GM12878 (cell line): ENCODE measurements around the gene RAPGEF1. TPM values are rescaled to one million over a fixed set of nuclear protein-coding genes. Genes with fewer than 3 reads are reported as not detected.

Source experiments
- ATAC-seq: fragments of 200-7000 bp; cut with Tn5 transposase; 3 replicates; pipeline ENCODE4 v1.9.1; 2020; ENCODE audit warnings: mild to moderate bottlenecking, moderate library complexity
- BruUV-seq: library from RNA; stranded (reverse); fragments of 400-500 nt; replicated peaks from 2 replicates; lab custom pipeline; 2021; lab: Mats Ljungman, UMichigan
- CTCF ChIA-PET: fragments of 300-600 bp; sonication (Branson Sonifier 250); formaldehyde crosslinking; extraction: SDS; loops from one replicate; lab custom pipeline; 2021; ENCODE audit warnings: inconsistent platforms; lab: Yijun Ruan, JAX
- POLR2A ChIA-PET: fragments of 350-600 bp; formaldehyde crosslinking; extraction: SDS; loops from one replicate; lab custom pipeline; 2021; ENCODE audit warnings: inconsistent platforms; lab: Charles Lee
- RAD21 ChIA-PET: fragments of 300-600 bp; sonication (Branson Sonifier 250); formaldehyde crosslinking; loops from one replicate; lab custom pipeline; 2023; ENCODE audit warnings: antibody characterized with exemption; ENCODE audit not compliant: unreplicated experiment; lab: Charles Lee
- SMC1A ChIA-PET: fragments of 300-600 bp; sonication (Branson Sonifier 250); formaldehyde crosslinking; loops from one replicate; lab custom pipeline; 2023; ENCODE audit not compliant: unreplicated experiment, uncharacterized antibody; lab: Charles Lee
- DNase-seq: peaks from one replicate; pipeline ENCODE4 v3.0.0-alpha.2; 2011; ENCODE audit warnings: low read depth, low spot score
- FAIRE-seq: peaks from 3 replicates; lab custom pipeline; 2011; peaks lifted over from hg19 to GRCh38; lab: Jason Lieb, UNC
- H2AFZ ChIP-seq: 2 replicates; pipeline ENCODE4 v1.6.0; 2011; ENCODE audit warnings: low read depth, low read length, control low read depth; ENCODE audit not compliant: control insufficient read depth
- H3K27ac ChIP-seq: 2 replicates; pipeline ENCODE4 v1.5.1; 2011; ENCODE audit warnings: control low read depth; ENCODE audit not compliant: control insufficient read depth, insufficient read depth
- H3K27me3 ChIP-seq, 2 experiments: replicated peaks in 1 of 2; 2 replicates each; pipeline versions ENCODE4 v1.6.0 to v1.6.1; 2011; ENCODE audit warnings: low read length in 1 of 2; ENCODE audit not compliant: control insufficient read depth in 2 of 2, insufficient read depth in 2 of 2
- H3K36me3 ChIP-seq, 2 experiments: 2 replicates each; pipeline ENCODE4 v1.5.1; 2011; ENCODE audit warnings: low read length in 1 of 2; ENCODE audit not compliant: control insufficient read depth in 2 of 2, insufficient read depth in 2 of 2
- H3K4me1 ChIP-seq: 2 replicates; pipeline ENCODE4 v1.6.1; 2011; ENCODE audit warnings: mild to moderate bottlenecking, low read length, moderate library complexity, mixed read lengths; ENCODE audit not compliant: control insufficient read depth, insufficient read depth
- H3K4me2 ChIP-seq: 2 replicates; pipeline ENCODE4 v1.6.0; 2011; ENCODE audit warnings: control low read depth; ENCODE audit not compliant: control insufficient read depth, insufficient read depth
- H3K4me3 ChIP-seq: fragments of 200-600 bp; sonication (generic); 2 replicates; pipeline ENCODE4 v1.5.1; 2016
- H3K79me2 ChIP-seq: 2 replicates; pipeline ENCODE4 v1.6.0; 2011; ENCODE audit warnings: low read length; ENCODE audit not compliant: control insufficient read depth, insufficient read depth
- H3K9ac ChIP-seq: 2 replicates; pipeline ENCODE4 v1.8.0; 2011; ENCODE audit warnings: low read length, control low read depth, mixed read lengths; ENCODE audit not compliant: control insufficient read depth, insufficient read depth
- H3K9me3 ChIP-seq: replicated peaks from 3 replicates; pipeline ENCODE4 v1.5.1; 2011; ENCODE audit warnings: mild to moderate bottlenecking, low read length; ENCODE audit not compliant: control insufficient read depth, insufficient read depth
- H4K20me1 ChIP-seq: 2 replicates; pipeline ENCODE4 v1.6.0; 2011; ENCODE audit not compliant: control insufficient read depth, insufficient read depth
- CREM ChIP-seq: IDR thresholded peaks from 2 replicates; pipeline ENCODE4 v1.6.1; 2014; ENCODE audit warnings: antibody characterized with exemption, low read depth
- FOXM1 ChIP-seq: IDR thresholded peaks from 2 replicates; pipeline ENCODE4 v1.6.1; 2012; ENCODE audit warnings: low read depth, mild to moderate bottlenecking, inconsistent platforms, low read length, moderate library complexity
- HDAC6 ChIP-seq: fragments of 200-600 bp; sonication (generic); IDR thresholded peaks from one replicate; pipeline ENCODE4 v1.8.0; 2017; ENCODE audit warnings: antibody characterized with exemption; ENCODE audit not compliant: unreplicated experiment
- IKZF1 ChIP-seq: fragments of 450-650 bp; conservative IDR thresholded peaks from 2 replicates; pipeline ENCODE4 v1.6.1; 2017; ENCODE audit warnings: antibody characterized with exemption, mild to moderate bottlenecking
- KDM1A ChIP-seq: fragments of 200-600 bp; sonication (generic); IDR thresholded peaks from 2 replicates; pipeline ENCODE4 v1.6.1; 2016; ENCODE audit warnings: borderline replicate concordance
- KLF5 ChIP-seq: fragments of 450-650 bp; IDR thresholded peaks from 2 replicates; pipeline ENCODE4 v1.6.1; 2014; ENCODE audit warnings: mild to moderate bottlenecking; ENCODE audit not compliant: partially characterized antibody
- RB1 ChIP-seq: fragments of 450-650 bp; formaldehyde crosslinking; IDR thresholded peaks from 2 replicates; pipeline ENCODE4 v1.6.1; 2017; ENCODE audit warnings: mild to moderate bottlenecking, borderline replicate concordance
- RBBP5 ChIP-seq: fragments of 200-600 bp; sonication (generic); conservative IDR thresholded peaks from 2 replicates; pipeline ENCODE4 v1.6.1; 2016
- SMC3 ChIP-seq: IDR thresholded peaks from 2 replicates; pipeline ENCODE4 v1.6.1; 2011; ENCODE audit warnings: low read length, improper control_type of control experiment, borderline replicate concordance
- SREBF1 ChIP-seq: IDR thresholded peaks from 2 replicates; pipeline ENCODE4 v1.6.1; 2012; ENCODE audit warnings: mild to moderate bottlenecking, low read length
- SUZ12 ChIP-seq: fragments of 200-600 bp; sonication (generic); IDR thresholded peaks from one replicate; pipeline ENCODE4 v1.6.1; 2018; ENCODE audit warnings: antibody characterized with exemption, mild to moderate bottlenecking; ENCODE audit not compliant: unreplicated experiment
- ZNF24 ChIP-seq: fragments of 450-650 bp; IDR thresholded peaks from 2 replicates; pipeline ENCODE4 v1.6.1; 2017; ENCODE audit warnings: antibody characterized with exemption, mild to moderate bottlenecking
- WGBS: methylation state at CpG from one replicate; pipeline ENCODE4 v1.1.6; 2016; ENCODE audit warnings: low lambda C conversion rate; ENCODE audit not compliant: insufficient replicate concordance, insufficient coverage; ENCODE audit errors: missing lambda C conversion rate; 5-methylcytosine and 5-hydroxymethylcytosine counted together
- in situ Hi-C: fragments of 300-500 bp; cut with MboI; formaldehyde crosslinking; loops from 9 replicates; pipeline ENCODE4 v1.14.3; 2018; ENCODE audit warnings: mixed read lengths
- intact Hi-C: fragments of 100-400 bp; cut with micrococcal nuclease; formaldehyde crosslinking; loops from one replicate; pipeline ENCODE4 v1.14.2; 2022; ENCODE audit not compliant: unreplicated experiment
- polyA plus RNA-seq, 11 experiments: library from polyadenylated mRNA; depleted of rRNA in 4 of 11; unstranded in 6 of 11; stranded (reverse) in 5 of 11; fragments of >200 nt; fragmentation: Nextera tagmentation in 4 of 11; fragmentation: Illumina TruSeq in 1 of 11; extraction: Ambion mirVana in 4 of 11; extraction: Trizol in 1 of 11; gene quantifications; 1 replicate in 1 of 11; 2 replicates in 10 of 11; pipeline versions ENCODE4 v1.2.1 to v1.2.3, GENCODE V29; 2011 to 2016; ENCODE audit warnings: inconsistent platforms in 2 of 11, missing spikeins in 2 of 11, low read depth in 1 of 11
- total RNA-seq, 4 experiments: library from RNA; depleted of rRNA in 3 of 4; stranded (reverse); fragments of >200 nt in 3 of 4; fragmentation: Illumina TruSeq in 1 of 4; extraction: Trizol in 1 of 4; gene quantifications; 2 replicates each; pipeline versions ENCODE4 v1.2.1 to v1.2.3, GENCODE V29; 2013 to 2021
- TF ChIP-seq, protein P1 (sequence below): fragments of 450-650 bp; formaldehyde crosslinking; IDR thresholded peaks from 2 replicates; pipeline ENCODE4 v1.4.0; 2020; ENCODE audit warnings: mild to moderate bottlenecking, moderate library complexity
- TF ChIP-seq, protein P2 (sequence below): fragments of 450-650 bp; IDR thresholded peaks from 2 replicates; pipeline ENCODE4 v1.6.1; 2016; ENCODE audit warnings: mild to moderate bottlenecking
- TF ChIP-seq, protein P3 (sequence below): fragments of 450-650 bp; IDR thresholded peaks from 2 replicates; pipeline ENCODE4 v1.6.1; 2017; ENCODE audit warnings: low read depth, mild to moderate bottlenecking, moderate library complexity

The RAPGEF1 gene
- total and polyA plus RNA-seq, 10 of the 15 experiments (the other 5 are each of a cell fraction or from before 2014, with no cell fraction given), result 0.42 to 113 (median 45.9) TPM

DNA sequence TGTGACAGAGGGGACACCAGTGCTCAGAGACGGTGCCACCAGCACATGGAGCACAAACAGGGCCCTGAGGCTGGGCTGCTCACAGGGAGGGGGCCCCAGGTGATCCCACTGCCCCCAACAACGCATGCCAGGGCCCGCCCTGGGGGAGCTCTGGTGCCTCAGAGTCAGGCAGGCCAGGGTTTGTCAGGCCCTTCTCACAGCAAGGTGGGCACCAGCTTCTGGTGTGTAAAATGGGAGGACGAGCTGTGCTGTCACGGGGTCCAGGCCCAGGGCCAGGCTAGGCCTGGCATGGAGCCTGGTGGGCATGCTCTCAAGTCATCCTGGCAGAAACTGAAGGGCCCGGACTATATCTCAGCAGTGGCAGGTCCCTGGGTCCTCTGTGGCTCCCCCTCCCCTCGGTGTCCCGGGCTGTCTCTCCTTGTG, 160.1 kb downstream of the RAPGEF1 start:
- in situ Hi-C loops (loop anchor here (25.0 kb wide), 1 partner anchor 658 kb away; no protein-coding TSS in a partner anchor), intact Hi-C loops (no loop called here)
- Histone ChIP-seq H3K9ac (no peak overlapping the region), H3K4me2 (peak overlapping the region; percentile 55; the same call in 1 of the 2 replicates), H2AFZ (no peak overlapping the region), H3K4me1 (peaks cover 21% of the 10 kb centered on the region), H3K27ac (no peak overlapping the region), H3K27me3 (no peaks in the 10 kb centered on the region), H4K20me1 (no peaks in the 10 kb centered on the region), H3K79me2 (no peaks in the 10 kb centered on the region), H3K36me3 (peaks cover 34 to 53% of the 10 kb centered on the region in 2 experiments), H3K9me3 (no peaks in the 10 kb centered on the region), H3K4me3 (no peak overlapping the region)
- WGBS, result 80% methylated on average over 8 of the region's 8 CpGs
- RAD21 ChIA-PET, result no interaction called here
- CTCF ChIA-PET, result no interaction called here
- FAIRE-seq (no peak), ATAC-seq (no peak), DNase-seq (no peak)
- TF ChIP-seq IKZF1 (no peak), SREBF1 (no peak), RB1 (no peak), HDAC6 (no peak), SUZ12 (no peak), FOXM1 (no peak), KLF5 (no peak), KDM1A (no peak), CREM (no peak), RBBP5 (no peak), ZNF24 (no peak), SMC3 (no peak)
- TF ChIP-seq, protein P1, sequence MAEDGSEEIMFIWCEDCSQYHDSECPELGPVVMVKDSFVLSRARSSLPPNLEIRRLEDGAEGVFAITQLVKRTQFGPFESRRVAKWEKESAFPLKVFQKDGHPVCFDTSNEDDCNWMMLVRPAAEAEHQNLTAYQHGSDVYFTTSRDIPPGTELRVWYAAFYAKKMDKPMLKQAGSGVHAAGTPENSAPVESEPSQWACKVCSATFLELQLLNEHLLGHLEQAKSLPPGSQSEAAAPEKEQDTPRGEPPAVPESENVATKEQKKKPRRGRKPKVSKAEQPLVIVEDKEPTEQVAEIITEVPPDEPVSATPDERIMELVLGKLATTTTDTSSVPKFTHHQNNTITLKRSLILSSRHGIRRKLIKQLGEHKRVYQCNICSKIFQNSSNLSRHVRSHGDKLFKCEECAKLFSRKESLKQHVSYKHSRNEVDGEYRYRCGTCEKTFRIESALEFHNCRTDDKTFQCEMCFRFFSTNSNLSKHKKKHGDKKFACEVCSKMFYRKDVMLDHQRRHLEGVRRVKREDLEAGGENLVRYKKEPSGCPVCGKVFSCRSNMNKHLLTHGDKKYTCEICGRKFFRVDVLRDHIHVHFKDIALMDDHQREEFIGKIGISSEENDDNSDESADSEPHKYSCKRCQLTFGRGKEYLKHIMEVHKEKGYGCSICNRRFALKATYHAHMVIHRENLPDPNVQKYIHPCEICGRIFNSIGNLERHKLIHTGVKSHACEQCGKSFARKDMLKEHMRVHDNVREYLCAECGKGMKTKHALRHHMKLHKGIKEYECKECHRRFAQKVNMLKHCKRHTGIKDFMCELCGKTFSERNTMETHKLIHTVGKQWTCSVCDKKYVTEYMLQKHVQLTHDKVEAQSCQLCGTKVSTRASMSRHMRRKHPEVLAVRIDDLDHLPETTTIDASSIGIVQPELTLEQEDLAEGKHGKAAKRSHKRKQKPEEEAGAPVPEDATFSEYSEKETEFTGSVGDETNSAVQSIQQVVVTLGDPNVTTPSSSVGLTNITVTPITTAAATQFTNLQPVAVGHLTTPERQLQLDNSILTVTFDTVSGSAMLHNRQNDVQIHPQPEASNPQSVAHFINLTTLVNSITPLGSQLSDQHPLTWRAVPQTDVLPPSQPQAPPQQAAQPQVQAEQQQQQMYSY (CRISPR knock-in tag), result no peak
- TF ChIP-seq, protein P2, sequence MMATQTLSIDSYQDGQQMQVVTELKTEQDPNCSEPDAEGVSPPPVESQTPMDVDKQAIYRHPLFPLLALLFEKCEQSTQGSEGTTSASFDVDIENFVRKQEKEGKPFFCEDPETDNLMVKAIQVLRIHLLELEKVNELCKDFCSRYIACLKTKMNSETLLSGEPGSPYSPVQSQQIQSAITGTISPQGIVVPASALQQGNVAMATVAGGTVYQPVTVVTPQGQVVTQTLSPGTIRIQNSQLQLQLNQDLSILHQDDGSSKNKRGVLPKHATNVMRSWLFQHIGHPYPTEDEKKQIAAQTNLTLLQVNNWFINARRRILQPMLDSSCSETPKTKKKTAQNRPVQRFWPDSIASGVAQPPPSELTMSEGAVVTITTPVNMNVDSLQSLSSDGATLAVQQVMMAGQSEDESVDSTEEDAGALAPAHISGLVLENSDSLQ, result no peak
- TF ChIP-seq, protein P3, sequence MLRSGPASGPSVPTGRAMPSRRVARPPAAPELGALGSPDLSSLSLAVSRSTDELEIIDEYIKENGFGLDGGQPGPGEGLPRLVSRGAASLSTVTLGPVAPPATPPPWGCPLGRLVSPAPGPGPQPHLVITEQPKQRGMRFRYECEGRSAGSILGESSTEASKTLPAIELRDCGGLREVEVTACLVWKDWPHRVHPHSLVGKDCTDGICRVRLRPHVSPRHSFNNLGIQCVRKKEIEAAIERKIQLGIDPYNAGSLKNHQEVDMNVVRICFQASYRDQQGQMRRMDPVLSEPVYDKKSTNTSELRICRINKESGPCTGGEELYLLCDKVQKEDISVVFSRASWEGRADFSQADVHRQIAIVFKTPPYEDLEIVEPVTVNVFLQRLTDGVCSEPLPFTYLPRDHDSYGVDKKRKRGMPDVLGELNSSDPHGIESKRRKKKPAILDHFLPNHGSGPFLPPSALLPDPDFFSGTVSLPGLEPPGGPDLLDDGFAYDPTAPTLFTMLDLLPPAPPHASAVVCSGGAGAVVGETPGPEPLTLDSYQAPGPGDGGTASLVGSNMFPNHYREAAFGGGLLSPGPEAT, result no peak
- BruUV-seq, result no TSS peak
- POLR2A ChIA-PET, result interaction anchor here (0.6 to 0.7 kb wide), 2 partner anchors 176 to 323 kb away, joined by 3 to 4 read pairs; no protein-coding TSS in a partner anchor
- SMC1A ChIA-PET, result no interaction called here
